Spleen (tissue), 7 donors: ENCODE results near the gene R3HCC1L.

Experiments
- POLR2A ChIP-seq, 3 donors: fragments of 450-650 bp; IDR thresholded peaks; one replicate each; pipeline ENCODE4 v1.5.1; 2017; ENCODE audit warnings: antibody characterized with exemption in 3 of 3, mild to moderate bottlenecking in 1 of 3
- TF ChIP-seq, protein P1 (sequence below), 11 experiments: fragments of 200-600 bp in 7 of 11; fragments of 450-650 bp in 4 of 11; sonication (generic) in 4 of 11; IDR thresholded peaks in 8 of 11; conservative IDR thresholded peaks in 3 of 11; 1 replicate in 7 of 11; 2 replicates in 4 of 11; pipeline versions ENCODE4 v1.4.0 to v1.8.0; 2016 to 2021; ENCODE audit warnings: antibody characterized with exemption in 11 of 11, inconsistent platforms in 4 of 11, mild to moderate bottlenecking in 1 of 11
- donor health status: DM: no; HTN: no; CAD: no; lungs with moderate emphysema.
- donor health status: DM: no; HTN: no; CAD: no.
- donor health status: DM: no; HTN: no; CAD: no.

DNA sequence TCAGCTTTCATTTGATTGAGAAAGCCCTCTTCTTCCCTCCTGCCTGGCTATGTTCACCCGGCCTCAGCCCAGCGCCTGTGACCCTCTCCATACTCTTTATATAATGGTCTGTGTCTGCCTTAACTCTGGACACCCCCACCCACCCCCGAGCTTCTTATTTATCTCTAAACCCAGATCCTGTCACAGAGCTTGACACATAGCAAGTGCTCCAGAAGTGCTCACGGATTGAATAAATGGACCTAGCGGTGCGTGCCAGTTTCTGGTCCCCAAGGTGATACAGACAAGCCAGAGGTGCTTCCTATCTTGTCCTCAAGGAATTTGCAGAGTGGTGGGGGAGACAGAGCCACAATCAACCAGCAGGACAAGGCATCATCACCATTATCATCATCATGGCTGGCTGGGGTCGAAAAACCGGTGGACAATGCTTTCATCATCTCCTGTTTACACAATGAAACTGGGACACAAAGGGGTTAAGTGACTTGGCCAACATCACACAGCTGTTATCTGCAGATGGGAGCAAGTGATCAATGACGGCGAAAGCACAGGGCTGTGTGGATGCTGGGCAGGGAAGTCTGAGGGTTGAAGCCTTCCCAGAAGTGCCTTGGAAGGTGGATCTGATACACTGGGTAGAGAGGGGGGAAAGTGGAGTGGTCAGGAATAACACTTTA, 135.8 kb downstream of the R3HCC1L start:
- no peak for TF ChIP-seq POLR2A (IDR thresholded peaks at IDR 0.05)
- TF ChIP-seq, protein P1, sequence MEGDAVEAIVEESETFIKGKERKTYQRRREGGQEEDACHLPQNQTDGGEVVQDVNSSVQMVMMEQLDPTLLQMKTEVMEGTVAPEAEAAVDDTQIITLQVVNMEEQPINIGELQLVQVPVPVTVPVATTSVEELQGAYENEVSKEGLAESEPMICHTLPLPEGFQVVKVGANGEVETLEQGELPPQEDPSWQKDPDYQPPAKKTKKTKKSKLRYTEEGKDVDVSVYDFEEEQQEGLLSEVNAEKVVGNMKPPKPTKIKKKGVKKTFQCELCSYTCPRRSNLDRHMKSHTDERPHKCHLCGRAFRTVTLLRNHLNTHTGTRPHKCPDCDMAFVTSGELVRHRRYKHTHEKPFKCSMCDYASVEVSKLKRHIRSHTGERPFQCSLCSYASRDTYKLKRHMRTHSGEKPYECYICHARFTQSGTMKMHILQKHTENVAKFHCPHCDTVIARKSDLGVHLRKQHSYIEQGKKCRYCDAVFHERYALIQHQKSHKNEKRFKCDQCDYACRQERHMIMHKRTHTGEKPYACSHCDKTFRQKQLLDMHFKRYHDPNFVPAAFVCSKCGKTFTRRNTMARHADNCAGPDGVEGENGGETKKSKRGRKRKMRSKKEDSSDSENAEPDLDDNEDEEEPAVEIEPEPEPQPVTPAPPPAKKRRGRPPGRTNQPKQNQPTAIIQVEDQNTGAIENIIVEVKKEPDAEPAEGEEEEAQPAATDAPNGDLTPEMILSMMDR (IDR thresholded peaks at IDR 0.05 in 8 of 11, conservative IDR thresholded peaks at IDR 0.05 in 3 of 11), result no peak
